GM13976 (cell line): Measurements from ENCODE around the gene ADCY5.

Experiments used
- DNase-seq: peaks from one replicate; pipeline ENCODE4 v3.0.0; 2012; ENCODE audit warnings: low spot score
- CTCF ChIP-seq: IDR thresholded peaks from 2 replicates; pipeline ENCODE4 v1.5.1; 2012; ENCODE audit warnings: borderline replicate concordance, mild to moderate bottlenecking; ENCODE audit not compliant: insufficient read depth; ENCODE audit errors: extremely low read depth, missing control alignments, control extremely low read depth
- in situ Hi-C: fragments of 300-500 bp; cut with MboI; formaldehyde crosslinking; loops from one replicate; pipeline ENCODE4 v1.12.0; 2022; ENCODE audit warnings: low sequenced_read_pairs, mixed read lengths, inconsistent platforms; ENCODE audit not compliant: unreplicated experiment

The ADCY5 gene

GRCh38 chr3:123396171-123397049 is 52.5 kb downstream of the ADCY5 start:
- no peak for TF ChIP-seq CTCF
- in situ Hi-C loops: no loop called here
- no peak for DNase-seq

GRCh38 chr3:123395235-123395634 is 53.7 kb downstream of the ADCY5 start:
- no peak for TF ChIP-seq CTCF
- DNase-seq: no peak
- in situ Hi-C loops: no loop called here

GRCh38 chr3:123394391-123395020 is 54.4 kb downstream of the ADCY5 start:
- in situ Hi-C loops: no loop called here
- DNase-seq: no peak
- TF ChIP-seq CTCF: no peak

- in situ Hi-C loops: no loop called here
- TF ChIP-seq CTCF: no peak
- DNase-seq: no peak
Measured at GRCh38 chr3:123392871-123393620, 55.8 kb downstream of the ADCY5 start.

GRCh38 chr3:123392368-123392767 is 56.5 kb downstream of the ADCY5 start:
- in situ Hi-C loops: no loop called here
- DNase-seq: no peak
- no peak for TF ChIP-seq CTCF

- no peak for DNase-seq
- no peak for TF ChIP-seq CTCF
- in situ Hi-C loops: no loop called here
Measured at GRCh38 chr3:123390865-123391600, 57.9 kb downstream of the ADCY5 start.
